Muscle layer of colon (tissue), 2 donors: ENCODE results near the gene FSD2.

Experiments
- H3K27ac ChIP-seq: one replicate; pipeline ENCODE4 v1.7.0; 2013; ENCODE audit warnings: low read depth, mild to moderate bottlenecking, low read length, moderate library complexity
- H3K27me3 ChIP-seq, 2 donors: one replicate each; pipeline ENCODE4 v1.7.0; 2013; ENCODE audit warnings: low read length in 2 of 2, mild to moderate bottlenecking in 2 of 2; ENCODE audit not compliant: insufficient read depth in 2 of 2, control insufficient read depth in 1 of 2
- H3K36me3 ChIP-seq: one replicate; pipeline ENCODE4 v1.7.0; 2013; ENCODE audit warnings: mild to moderate bottlenecking, low read length; ENCODE audit not compliant: insufficient read depth
- H3K4me1 ChIP-seq: one replicate; pipeline ENCODE4 v1.7.0; 2013; ENCODE audit warnings: mild to moderate bottlenecking, low read length; ENCODE audit not compliant: insufficient read depth
- H3K4me3 ChIP-seq, 2 donors: one replicate each; pipeline ENCODE4 v1.7.0; 2013; ENCODE audit warnings: low read length in 2 of 2, low read depth in 1 of 2, mild to moderate bottlenecking in 1 of 2, moderate library complexity in 1 of 2
- H3K9ac ChIP-seq: one replicate; pipeline ENCODE4 v1.7.0; 2013; ENCODE audit warnings: low read length
- H3K9me3 ChIP-seq: one replicate; pipeline ENCODE4 v1.7.0; 2013; ENCODE audit warnings: mild to moderate bottlenecking, low read length
- donor health status: abdominal sarcoma.
- donor health status: Adenocarcinoma of cecum.

FSD2 gene

GRCh38 chr15:82805994-82806406, at the start of gene FSD2:
TSS of gene FSD2 (minus strand) at chr15:82806069. CDS start at chr15:82787390, 18,679 bp downstream.
- Histone ChIP-seq H3K9me3 (no peaks in the 10 kb centered on the region), H3K36me3 (no peaks in the 10 kb centered on the region), H3K27ac (no peak within 1 kb of the TSS), H3K4me3 (no peak within 1 kb of the TSS), H3K9ac (no peak within 1 kb of the TSS), H3K4me1 (peaks cover 10% of the 10 kb centered on the region), H3K27me3 (no peaks in the 10 kb centered on the region)

- no peaks in the 10 kb centered on the region for H3K9me3 ChIP-seq
- no peak overlapping the region for H3K9ac ChIP-seq
- H3K36me3 ChIP-seq, result peaks cover 6% of the 10 kb centered on the region
- H3K27ac ChIP-seq, result no peak overlapping the region
- H3K4me3 ChIP-seq, result no peak overlapping the region
- no peaks in the 10 kb centered on the region for H3K27me3 ChIP-seq
- peaks cover 10% of the 10 kb centered on the region for H3K4me1 ChIP-seq
These were observed 48.7 kb upstream of the FSD2 start for GRCh38 chr15:82854554-82854953.

- H3K27me3 ChIP-seq, result no peaks in the 10 kb centered on the region
- no peak overlapping the region for H3K4me3 ChIP-seq
- H3K4me1 ChIP-seq, result peaks cover 15% of the 10 kb centered on the region
- peaks cover 6% of the 10 kb centered on the region for H3K36me3 ChIP-seq
- no peaks in the 10 kb centered on the region for H3K9me3 ChIP-seq
- no peak overlapping the region for H3K27ac ChIP-seq
- no peak overlapping the region for H3K9ac ChIP-seq
These were observed 47.2 kb upstream of the FSD2 start for GRCh38 chr15:82852941-82853561.

GRCh38 chr15:82851981-82852511, 46.2 kb upstream of the FSD2 start:
- Histone ChIP-seq H3K36me3 (peaks cover 6% of the 10 kb centered on the region), H3K9ac (no peak overlapping the region), H3K9me3 (no peaks in the 10 kb centered on the region), H3K27me3 (no peaks in the 10 kb centered on the region), H3K4me3 (no peak overlapping the region), H3K27ac (no peak overlapping the region), H3K4me1 (peaks cover 15% of the 10 kb centered on the region)

GRCh38 chr15:82851306-82851850, 45.5 kb upstream of the FSD2 start:
- Histone ChIP-seq H3K36me3 (peaks cover 6% of the 10 kb centered on the region), H3K4me1 (peaks cover 15% of the 10 kb centered on the region), H3K27ac (no peak overlapping the region), H3K9ac (no peak overlapping the region), H3K27me3 (no peaks in the 10 kb centered on the region), H3K4me3 (no peak overlapping the region), H3K9me3 (no peaks in the 10 kb centered on the region)

- Histone ChIP-seq H3K4me1 (peaks cover 15% of the 10 kb centered on the region), H3K9ac (no peak overlapping the region), H3K4me3 (no peak overlapping the region), H3K27ac (no peak overlapping the region), H3K27me3 (no peaks in the 10 kb centered on the region), H3K9me3 (no peaks in the 10 kb centered on the region), H3K36me3 (peaks cover 6% of the 10 kb centered on the region)
These were observed 44.9 kb upstream of the FSD2 start for GRCh38 chr15:82850731-82851130.

GRCh38 chr15:82849556-82850512, 44.0 kb upstream of the FSD2 start:
- Histone ChIP-seq H3K36me3 (peaks cover 6% of the 10 kb centered on the region), H3K4me3 (peak overlapping the region in 1 of 2 donors; percentile 18), H3K4me1 (peaks cover 15% of the 10 kb centered on the region), H3K27ac (peak overlapping the region; percentile 27), H3K9me3 (no peaks in the 10 kb centered on the region), H3K9ac (no peak overlapping the region), H3K27me3 (no peaks in the 10 kb centered on the region)

GRCh38 chr15:82848241-82848993, 42.5 kb upstream of the FSD2 start:
- Histone ChIP-seq H3K27ac (no peak overlapping the region), H3K9me3 (no peaks in the 10 kb centered on the region), H3K4me1 (peaks cover 15% of the 10 kb centered on the region), H3K36me3 (peaks cover 6% of the 10 kb centered on the region), H3K9ac (no peak overlapping the region), H3K4me3 (no peak overlapping the region), H3K27me3 (no peaks in the 10 kb centered on the region)

GRCh38 chr15:82847703-82848102, 41.8 kb upstream of the FSD2 start:
- Histone ChIP-seq H3K27me3 (no peaks in the 10 kb centered on the region), H3K9me3 (no peaks in the 10 kb centered on the region), H3K4me3 (no peak overlapping the region), H3K36me3 (peaks cover 6% of the 10 kb centered on the region), H3K27ac (no peak overlapping the region), H3K4me1 (peaks cover 15% of the 10 kb centered on the region), H3K9ac (no peak overlapping the region)

- H3K36me3 ChIP-seq, result peaks cover 6% of the 10 kb centered on the region
- no peak overlapping the region for H3K27ac ChIP-seq
- H3K4me1 ChIP-seq, result peaks cover 15% of the 10 kb centered on the region
- no peaks in the 10 kb centered on the region for H3K27me3 ChIP-seq
- no peak overlapping the region for H3K9ac ChIP-seq
- H3K4me3 ChIP-seq, result no peak overlapping the region
- H3K9me3 ChIP-seq, result no peaks in the 10 kb centered on the region
These were observed 40.8 kb upstream of the FSD2 start for GRCh38 chr15:82846621-82847020.

GRCh38 chr15:82845686-82846085, 39.8 kb upstream of the FSD2 start:
- Histone ChIP-seq H3K27ac (no peak overlapping the region), H3K4me1 (peaks cover 15% of the 10 kb centered on the region), H3K9ac (no peak overlapping the region), H3K9me3 (no peaks in the 10 kb centered on the region), H3K27me3 (no peaks in the 10 kb centered on the region), H3K4me3 (no peak overlapping the region), H3K36me3 (no peaks in the 10 kb centered on the region)
